ENCODE measurements around the gene TFIP11. TPM values are rescaled to one million over a fixed set of nuclear protein-coding genes. Genes with fewer than 3 reads are reported as not detected.

Gene TFIP11
- total RNA-seq, 4 donors from 2014 or later, result 29.1 to 55.0 (median 35.7) TPM

DNA sequence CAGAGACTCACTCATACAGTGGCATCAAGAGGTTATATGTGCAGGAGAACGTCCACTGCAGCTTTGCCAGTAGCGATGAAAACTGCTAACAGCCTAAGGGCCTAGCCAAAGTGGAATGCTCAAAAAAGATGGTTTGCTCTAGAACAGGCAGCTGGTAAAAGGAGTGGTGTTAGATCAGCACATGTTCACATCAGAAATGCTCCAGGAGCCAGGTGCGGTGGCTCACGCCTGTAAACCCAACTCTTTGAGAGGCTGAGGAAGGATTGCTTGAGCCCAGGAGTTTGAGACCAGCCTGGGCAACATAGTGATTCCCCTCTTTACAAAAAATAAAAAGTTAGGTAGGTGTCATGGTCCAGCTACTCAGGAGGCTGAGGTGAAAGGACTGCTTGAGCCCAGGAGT lies 10.3 kb upstream of the TFIP11 start:
- intact Hi-C loops (cut with DNase I; ENCODE audit: low total_unique reads), result no loop called here
- no peak for DNase-seq (ENCODE audit: low spot score in 2 of 2)
- no peak overlapping the region for H3K4me3 ChIP-seq (ENCODE audit: low read depth, poor library complexity, severe bottlenecking)
- WGBS, 2 donors, result 84 to 95% methylated on average over 4 of the region's 4 CpGs
- TF ChIP-seq CTCF (IDR thresholded peaks at IDR 0.05) (no peak), POLR2A (IDR thresholded peaks at IDR 0.05) (no peak)

GRCh38 chr22:26522012-26522411 lies 9.7 kb upstream of the TFIP11 start:
- TF ChIP-seq CTCF (IDR thresholded peaks at IDR 0.05), result no peak
- TF ChIP-seq POLR2A (IDR thresholded peaks at IDR 0.05), result no peak
- 95 to 98% methylated on average over 2 of the region's 2 CpGs for WGBS, 2 donors
- no peak overlapping the region for H3K4me3 ChIP-seq (ENCODE audit: low read depth, poor library complexity, severe bottlenecking)
- no peak for DNase-seq (ENCODE audit: low spot score in 2 of 2)
- intact Hi-C loops (cut with DNase I; ENCODE audit: low total_unique reads), result no loop called here

DNA sequence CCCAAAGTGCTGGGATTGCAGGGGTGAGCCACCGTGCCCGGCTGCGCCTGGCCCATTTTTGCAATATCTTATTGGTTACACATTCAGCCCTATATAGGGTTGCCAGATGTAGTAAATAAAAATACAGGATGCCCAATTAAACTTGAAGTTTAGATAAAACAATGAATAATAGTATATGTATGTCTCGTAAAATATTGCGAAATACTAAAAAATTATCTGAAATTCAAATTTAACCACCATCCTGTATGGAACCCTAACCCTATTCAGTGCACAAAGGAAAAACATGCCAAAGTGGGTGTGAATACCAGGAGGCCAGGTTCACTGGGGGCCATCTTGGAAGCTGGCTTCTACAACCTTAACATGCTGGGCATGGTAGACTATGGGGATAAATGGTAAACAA lies 5.2 kb upstream of the TFIP11 start:
- no peak for DNase-seq (ENCODE audit: low spot score in 2 of 2)
- TF ChIP-seq POLR2A (IDR thresholded peaks at IDR 0.05) (no peak), CTCF (IDR thresholded peaks at IDR 0.05) (no peak)
- 93 to 97% methylated on average over 5 of the region's 5 CpGs for WGBS, 2 donors
- no peak overlapping the region for H3K4me3 ChIP-seq (ENCODE audit: low read depth, poor library complexity, severe bottlenecking)
- intact Hi-C loops (cut with DNase I; ENCODE audit: low total_unique reads), result no loop called here

DNA sequence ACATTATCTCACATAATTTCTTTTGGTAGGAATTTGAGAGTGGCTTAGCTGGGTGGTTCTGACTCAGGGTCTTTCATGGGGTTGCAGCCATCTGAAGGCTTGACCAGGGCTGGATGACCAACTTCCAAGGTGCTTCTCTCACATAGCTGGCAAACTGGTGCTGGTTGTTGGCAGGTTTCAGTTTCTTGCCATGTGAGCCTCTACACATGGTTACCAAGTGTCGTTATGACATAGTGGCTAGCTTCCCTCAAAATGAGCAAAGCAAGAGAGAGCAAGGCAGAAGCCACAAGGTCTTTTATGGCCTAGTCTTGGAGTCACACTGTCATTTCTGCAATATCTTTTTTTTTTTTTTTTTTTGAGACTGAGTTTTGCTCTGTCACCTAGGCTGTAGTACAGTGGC lies 4.2 kb upstream of the TFIP11 start:
- WGBS, 2 donors, result 65 to 67% methylated on average over 1 of the region's 1 CpG
- intact Hi-C loops (cut with DNase I; ENCODE audit: low total_unique reads), result no loop called here

GRCh38 chr22:26515931-26516330 lies 3.7 kb upstream of the TFIP11 start:
- no peak overlapping the region for H3K4me3 ChIP-seq (ENCODE audit: low read depth, poor library complexity, severe bottlenecking)
- TF ChIP-seq CTCF (IDR thresholded peaks at IDR 0.05) (no peak), POLR2A (IDR thresholded peaks at IDR 0.05) (no peak)
- 86 to 88% methylated on average over 3 of the region's 3 CpGs for WGBS, 2 donors
- DNase-seq (ENCODE audit: low spot score in 2 of 2), result no peak
- intact Hi-C loops (cut with DNase I; ENCODE audit: low total_unique reads), result no loop called here

More for the DNA sequence above, 4.2 kb upstream of the TFIP11 start:
- TF ChIP-seq POLR2A (IDR thresholded peaks at IDR 0.05) (no peak), CTCF (IDR thresholded peaks at IDR 0.05) (no peak)
- H3K4me3 ChIP-seq (ENCODE audit: low read depth, poor library complexity, severe bottlenecking), result no peak overlapping the region
- DNase-seq (ENCODE audit: low spot score in 2 of 2), result no peak

- intact Hi-C loops (cut with DNase I; ENCODE audit: low total_unique reads), result no loop called here
- WGBS, 2 donors, result 91 to 94% methylated on average over 12 of the region's 12 CpGs
These were observed 2.3 kb upstream of the TFIP11 start for GRCh38 chr22:26514419-26515161.

More at GRCh38 chr22:26514419-26515161, 2.3 kb upstream of the TFIP11 start:
- H3K4me3 ChIP-seq (ENCODE audit: low read depth, poor library complexity, severe bottlenecking), result no peak overlapping the region
- TF ChIP-seq CTCF (IDR thresholded peaks at IDR 0.05) (no peak), POLR2A (IDR thresholded peaks at IDR 0.05) (no peak)
- no peak for DNase-seq (ENCODE audit: low spot score in 2 of 2)
